HG03439 (cell line): ENCODE data around the gene PLCB3.

Experiments used
- ATAC-seq: cut with Tn5 transposase; IDR thresholded peaks from one replicate; pipeline ENCODE4 v1.9.1; 2021; ENCODE audit warnings: mild to moderate bottlenecking, moderate library complexity; ENCODE audit not compliant: unreplicated experiment

The PLCB3 gene

GRCh38 chr11:64317961-64318765, 66.8 kb downstream of the PLCB3 start, which contains the start of gene PRDX5:
Gene PRDX5 (plus strand): TSS chr11:64318121. CDS start chr11:64318216, 95 bp downstream.
- peak; percentile 69 for ATAC-seq
